Measurements from ENCODE around the gene PDGFD.

PDGFD gene

DNA sequence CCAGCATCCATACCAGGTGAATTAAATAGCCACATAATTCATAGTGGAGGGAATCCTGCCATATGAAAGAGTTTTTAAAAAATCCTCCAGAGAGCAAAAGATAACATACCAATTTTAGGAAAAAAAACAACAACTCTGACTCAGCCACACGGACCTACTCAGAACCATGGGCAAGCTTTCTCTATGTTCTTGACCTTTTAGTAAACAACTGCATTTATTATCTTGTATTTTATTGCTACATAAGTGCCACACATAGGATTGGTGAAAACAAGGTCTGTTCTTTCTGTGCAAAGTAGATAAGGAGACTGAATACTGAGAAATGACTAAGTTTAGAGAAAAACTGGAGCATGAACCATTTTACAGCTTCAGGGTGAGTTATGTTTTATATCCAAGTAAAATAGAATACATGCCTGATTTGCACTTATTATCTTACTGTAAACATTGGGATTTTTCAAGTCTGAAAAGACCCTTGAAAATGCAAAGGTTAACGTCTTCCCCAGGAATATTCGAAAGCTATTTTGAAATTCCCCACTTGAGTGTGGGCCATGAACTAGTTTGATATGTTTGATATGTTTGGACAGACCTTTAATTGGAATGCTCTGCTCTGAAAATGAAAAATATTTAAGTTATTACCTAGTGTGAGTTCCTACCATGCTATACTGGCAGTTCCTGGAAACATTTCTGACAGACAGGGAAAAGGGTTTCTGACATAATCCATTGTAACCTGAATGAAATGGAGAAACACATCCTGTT, 217.0 kb downstream of the PDGFD start:
- no peak for DNase-seq (ENCODE audit: extremely low spot score)
- CTCF ChIA-PET, result no interaction called here
- TF ChIP-seq FOXK2 (IDR thresholded peaks at IDR 0.05) (no peak), BHLHE40 (IDR thresholded peaks at IDR 0.05; ENCODE audit: borderline replicate concordance) (no peak), SP1 (IDR thresholded peaks at IDR 0.05) (no peak), ELF4 (IDR thresholded peaks at IDR 0.05) (no peak), CTBP1 (IDR thresholded peaks at IDR 0.05; ENCODE audit: borderline replicate concordance) (no peak), LEF1 (IDR thresholded peaks at IDR 0.05; ENCODE audit: borderline replicate concordance) (no peak), FOXM1 (IDR thresholded peaks at IDR 0.05; ENCODE audit: borderline replicate concordance) (no peak), ZNF384 (IDR thresholded peaks at IDR 0.05) (no peak), L3MBTL2 (conservative IDR thresholded peaks at IDR 0.05) (no peak), NFRKB (IDR thresholded peaks at IDR 0.05) (no peak), SUZ12 (IDR thresholded peaks at IDR 0.05) (no peak), HDGF (IDR thresholded peaks at IDR 0.05; ENCODE audit: borderline replicate concordance) (no peak), FOXA1 (IDR thresholded peaks at IDR 0.05) (no peak), TARDBP (IDR thresholded peaks at IDR 0.05) (no peak)
- TF ChIP-seq, protein P1, sequence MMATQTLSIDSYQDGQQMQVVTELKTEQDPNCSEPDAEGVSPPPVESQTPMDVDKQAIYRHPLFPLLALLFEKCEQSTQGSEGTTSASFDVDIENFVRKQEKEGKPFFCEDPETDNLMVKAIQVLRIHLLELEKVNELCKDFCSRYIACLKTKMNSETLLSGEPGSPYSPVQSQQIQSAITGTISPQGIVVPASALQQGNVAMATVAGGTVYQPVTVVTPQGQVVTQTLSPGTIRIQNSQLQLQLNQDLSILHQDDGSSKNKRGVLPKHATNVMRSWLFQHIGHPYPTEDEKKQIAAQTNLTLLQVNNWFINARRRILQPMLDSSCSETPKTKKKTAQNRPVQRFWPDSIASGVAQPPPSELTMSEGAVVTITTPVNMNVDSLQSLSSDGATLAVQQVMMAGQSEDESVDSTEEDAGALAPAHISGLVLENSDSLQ (IDR thresholded peaks at IDR 0.05), result no peak
- POLR2A ChIA-PET, result no interaction called here

DNA sequence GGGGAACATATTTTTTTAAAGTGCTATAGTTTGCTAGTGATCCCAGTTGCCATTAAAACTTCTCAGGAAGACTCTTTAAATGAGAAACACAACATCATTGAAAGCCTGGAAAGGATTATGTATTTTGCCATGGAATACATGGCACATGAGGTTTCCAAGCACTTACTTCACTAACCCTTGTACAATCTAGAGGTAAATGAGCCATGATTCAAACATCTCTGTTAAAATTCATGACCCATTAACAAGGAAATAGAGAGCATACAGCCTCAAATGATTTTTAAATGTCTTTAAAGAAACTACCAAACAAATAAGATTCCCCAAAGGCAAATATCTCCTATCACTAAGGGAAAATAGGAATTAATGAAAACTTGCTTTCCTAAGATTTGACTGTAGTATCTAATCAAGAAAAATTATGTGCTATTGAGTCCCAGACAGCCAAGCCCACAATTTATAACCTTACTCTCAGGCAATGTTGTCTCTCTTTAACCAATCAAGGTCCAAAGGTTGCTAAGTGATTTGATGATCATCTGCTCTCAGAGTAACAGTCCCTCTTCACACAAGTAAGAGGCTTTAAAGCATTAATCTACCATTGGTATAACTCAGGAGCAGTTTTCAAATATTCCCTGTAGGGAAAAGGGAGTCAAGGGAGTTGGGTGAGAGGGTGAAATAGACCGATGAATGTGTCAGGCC, 219.6 kb downstream of the PDGFD start:
- ChIA-PET POLR2A (no interaction called here), CTCF (no interaction called here)
- no peak for DNase-seq (ENCODE audit: extremely low spot score)

DNA sequence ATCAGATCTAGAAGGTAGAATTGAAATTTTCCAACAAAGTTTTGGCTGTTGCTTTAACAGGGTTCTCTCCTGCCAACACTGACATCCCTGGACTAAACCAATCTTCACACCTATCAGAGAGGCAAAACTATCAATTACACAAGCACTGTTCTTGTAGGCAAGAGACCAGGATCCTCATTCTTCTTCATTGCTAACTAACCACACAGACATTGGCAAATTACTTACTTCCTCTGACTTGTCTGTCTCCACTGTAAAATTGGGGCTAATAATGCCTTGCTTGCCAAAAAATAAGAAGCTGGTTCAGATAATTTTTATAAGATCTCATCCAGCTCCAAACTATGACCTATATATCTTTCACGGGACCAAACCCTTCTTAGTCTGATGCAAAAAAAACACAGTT, 221.3 kb downstream of the PDGFD start:
- TF ChIP-seq CTBP1 (IDR thresholded peaks at IDR 0.05; ENCODE audit: borderline replicate concordance), result no peak
- TF ChIP-seq SP1 (IDR thresholded peaks at IDR 0.05), result no peak
- TF ChIP-seq, protein P1 (IDR thresholded peaks at IDR 0.05), result no peak
- TF ChIP-seq FOXA1 (IDR thresholded peaks at IDR 0.05), result no peak
- no peak for TF ChIP-seq L3MBTL2 (conservative IDR thresholded peaks at IDR 0.05)
- no peak for TF ChIP-seq FOXM1 (IDR thresholded peaks at IDR 0.05; ENCODE audit: borderline replicate concordance)
- TF ChIP-seq TARDBP (IDR thresholded peaks at IDR 0.05), result no peak
- TF ChIP-seq HDGF (IDR thresholded peaks at IDR 0.05; ENCODE audit: borderline replicate concordance), result no peak
- TF ChIP-seq FOXK2 (IDR thresholded peaks at IDR 0.05), result no peak
- no peak for TF ChIP-seq ELF4 (IDR thresholded peaks at IDR 0.05)
- TF ChIP-seq LEF1 (IDR thresholded peaks at IDR 0.05; ENCODE audit: borderline replicate concordance), result no peak
- TF ChIP-seq SUZ12 (IDR thresholded peaks at IDR 0.05), result no peak
- no peak for TF ChIP-seq ZNF384 (IDR thresholded peaks at IDR 0.05)
- TF ChIP-seq BHLHE40 (IDR thresholded peaks at IDR 0.05; ENCODE audit: borderline replicate concordance), result no peak
- no peak for DNase-seq (ENCODE audit: extremely low spot score)
- POLR2A ChIA-PET, result no interaction called here
- CTCF ChIA-PET, result no interaction called here

More for the DNA sequence above, 219.6 kb downstream of the PDGFD start:
- TF ChIP-seq SUZ12 (IDR thresholded peaks at IDR 0.05), result no peak

DNA sequence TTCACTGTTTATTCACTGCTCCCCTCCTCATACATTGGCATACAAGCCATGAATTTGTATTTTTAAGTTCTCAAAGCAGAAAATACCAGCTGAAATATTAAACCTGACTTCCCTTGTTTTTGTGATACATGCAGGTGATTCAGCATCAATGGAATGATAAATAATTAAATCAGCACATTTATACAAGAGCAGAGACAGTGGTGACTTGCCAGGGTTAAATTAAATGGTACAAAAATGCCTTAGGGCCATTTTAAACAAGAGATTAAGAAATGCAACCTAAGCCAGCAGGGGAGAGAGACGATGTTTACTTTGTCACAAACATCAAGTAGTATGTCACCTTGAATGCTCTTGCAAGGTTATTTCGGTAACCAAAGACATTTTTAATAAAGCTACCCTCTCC, 223.4 kb downstream of the PDGFD start:
- CTCF ChIA-PET, result no interaction called here
- TF ChIP-seq ELF4 (IDR thresholded peaks at IDR 0.05), result no peak
- TF ChIP-seq BHLHE40 (IDR thresholded peaks at IDR 0.05; ENCODE audit: borderline replicate concordance), result no peak
- no peak for TF ChIP-seq TARDBP (IDR thresholded peaks at IDR 0.05)
- TF ChIP-seq SUZ12 (IDR thresholded peaks at IDR 0.05), result no peak
- TF ChIP-seq SP1 (IDR thresholded peaks at IDR 0.05), result no peak
- TF ChIP-seq L3MBTL2 (conservative IDR thresholded peaks at IDR 0.05), result no peak
- no peak for TF ChIP-seq HDGF (IDR thresholded peaks at IDR 0.05; ENCODE audit: borderline replicate concordance)
- TF ChIP-seq NFRKB (IDR thresholded peaks at IDR 0.05), result no peak
- TF ChIP-seq, protein P1 (IDR thresholded peaks at IDR 0.05), result no peak
- TF ChIP-seq LEF1 (IDR thresholded peaks at IDR 0.05; ENCODE audit: borderline replicate concordance), result no peak
- no peak for TF ChIP-seq FOXM1 (IDR thresholded peaks at IDR 0.05; ENCODE audit: borderline replicate concordance)
- no peak for TF ChIP-seq FOXA1 (IDR thresholded peaks at IDR 0.05)
- TF ChIP-seq CTBP1 (IDR thresholded peaks at IDR 0.05; ENCODE audit: borderline replicate concordance), result no peak
- no peak for TF ChIP-seq ZNF384 (IDR thresholded peaks at IDR 0.05)
- TF ChIP-seq ARNT (IDR thresholded peaks at IDR 0.05), result no peak
- no peak for TF ChIP-seq FOXK2 (IDR thresholded peaks at IDR 0.05)
- POLR2A ChIA-PET, result no interaction called here
- no peak for DNase-seq (ENCODE audit: extremely low spot score)

DNA sequence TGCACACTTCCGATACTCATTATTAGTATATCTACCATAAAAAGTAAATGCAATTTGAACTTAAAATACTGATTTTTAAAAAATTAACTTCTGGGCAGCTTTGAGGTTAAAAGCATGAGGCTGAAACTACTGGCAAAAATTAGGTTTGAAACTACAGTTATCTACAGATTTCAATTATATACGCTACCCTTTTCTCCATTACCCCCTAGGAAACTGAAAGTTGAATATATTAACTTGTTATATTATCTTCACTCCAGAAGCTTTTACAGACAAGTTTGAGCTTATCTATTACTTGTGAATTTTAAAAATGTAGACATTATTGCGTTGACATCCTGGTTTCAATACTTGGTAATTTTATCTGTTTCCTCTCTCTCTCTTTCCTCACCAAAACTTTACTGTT, 224.3 kb downstream of the PDGFD start:
- ChIA-PET POLR2A (no interaction called here), CTCF (no interaction called here)
- TF ChIP-seq ZNF384 (IDR thresholded peaks at IDR 0.05) (no peak), BHLHE40 (IDR thresholded peaks at IDR 0.05; ENCODE audit: borderline replicate concordance) (no peak), FOXA1 (IDR thresholded peaks at IDR 0.05) (no peak), FOXK2 (IDR thresholded peaks at IDR 0.05) (no peak), CTBP1 (IDR thresholded peaks at IDR 0.05; ENCODE audit: borderline replicate concordance) (no peak), LEF1 (IDR thresholded peaks at IDR 0.05; ENCODE audit: borderline replicate concordance) (no peak), FOXM1 (IDR thresholded peaks at IDR 0.05; ENCODE audit: borderline replicate concordance) (no peak), HDGF (IDR thresholded peaks at IDR 0.05; ENCODE audit: borderline replicate concordance) (no peak), TARDBP (IDR thresholded peaks at IDR 0.05) (no peak), L3MBTL2 (conservative IDR thresholded peaks at IDR 0.05) (no peak), ARNT (IDR thresholded peaks at IDR 0.05) (no peak), ELF4 (IDR thresholded peaks at IDR 0.05) (no peak)
- no peak for DNase-seq (ENCODE audit: extremely low spot score)

DNA sequence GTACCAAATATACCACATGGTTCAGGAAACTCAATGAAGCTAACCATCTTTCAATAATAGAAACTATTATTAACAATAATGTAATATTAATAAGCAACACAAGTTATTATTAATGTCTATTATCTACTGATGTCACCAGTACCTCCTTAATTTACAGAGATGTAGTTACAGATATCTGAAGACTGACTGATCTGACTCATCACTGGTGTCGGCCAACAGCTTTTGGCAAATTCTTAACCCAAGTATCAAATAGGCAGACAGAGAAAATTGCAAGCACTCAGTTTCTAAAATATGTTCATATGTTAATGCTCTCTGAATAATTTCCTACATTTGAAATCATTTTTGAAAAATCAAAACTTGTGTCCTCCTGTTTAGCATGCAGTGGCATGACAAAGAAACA, 227.9 kb downstream of the PDGFD start:
- TF ChIP-seq CTBP1 (IDR thresholded peaks at IDR 0.05; ENCODE audit: borderline replicate concordance) (no peak), SUZ12 (IDR thresholded peaks at IDR 0.05) (no peak), FOXA1 (IDR thresholded peaks at IDR 0.05) (no peak), HDGF (IDR thresholded peaks at IDR 0.05; ENCODE audit: borderline replicate concordance) (no peak), ELF4 (IDR thresholded peaks at IDR 0.05) (no peak)
- no peak for DNase-seq (ENCODE audit: extremely low spot score)
- ChIA-PET CTCF (no interaction called here), POLR2A (no interaction called here)
